ENCODE results near the gene SOX5. TPM values are rescaled to one million over a fixed set of nuclear protein-coding genes. Genes with fewer than 3 reads are reported as not detected.

SOX5 gene
- total and polyA plus RNA-seq, 2 donors (not counting 1 experiment from before 2014, with no cell fraction given): 3.9 to 17.2 TPM

DNA sequence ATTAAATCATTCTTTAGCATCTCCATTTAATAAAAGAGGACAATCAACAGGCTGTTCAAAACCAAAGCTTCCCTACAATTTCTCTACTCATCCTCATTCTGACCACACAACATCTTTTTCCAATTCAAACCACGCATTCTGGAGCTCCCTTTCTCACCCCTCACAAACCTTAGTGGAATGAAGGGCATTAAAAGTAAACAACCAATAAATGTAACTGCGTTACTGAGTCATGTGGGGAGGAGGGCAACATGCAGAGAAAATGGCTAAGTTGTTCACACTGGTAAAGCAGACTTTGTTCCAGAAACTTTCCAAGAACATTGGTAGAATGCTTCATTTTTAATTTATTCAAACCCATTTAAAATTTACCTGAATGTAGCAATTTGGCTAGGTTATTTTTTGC, 19.6 kb downstream of the SOX5 start:
- H2AFZ ChIP-seq (ENCODE audit: insufficient read depth, low read depth, low read length, poor library complexity, severe bottlenecking): no peak overlapping the region
- no peaks in the 10 kb centered on the region for H3K27me3 ChIP-seq (replicated peaks in 1 of 4; ENCODE audit: control extremely low read depth in 1 of 4, control insufficient read depth in 3 of 4, insufficient read depth in 4 of 4, low read length in 3 of 4)
- H3K4me3 ChIP-seq (ENCODE audit: control extremely low read depth in 1 of 5, extremely low read depth in 1 of 5, insufficient read depth in 1 of 5, low read depth in 2 of 5, low read length in 4 of 5): no peak overlapping the region
- no peaks in the 10 kb centered on the region for H3K9me3 ChIP-seq (ENCODE audit: control extremely low read depth in 1 of 3, control insufficient read depth in 2 of 3, insufficient read depth in 1 of 3, low read length in 2 of 3)
- H3K4me3 Mint-ChIP-seq: no peak overlapping the region
- intact Hi-C loops (cut with micrococcal nuclease): no loop called here
- DNase-seq (no peak), ATAC-seq (ENCODE audit: low read depth) (no peak)
- ChIA-PET CTCF (no interaction called here), POLR2A (no interaction called here)
- no peak overlapping the region for H3K9ac ChIP-seq (ENCODE audit: low read length)
- H4K20me1 ChIP-seq (ENCODE audit: control insufficient read depth, insufficient read depth, low read length, poor library complexity, severe bottlenecking): no peaks in the 10 kb centered on the region
- TF ChIP-seq EZH2 (IDR thresholded peaks at IDR 0.05; ENCODE audit: borderline replicate concordance, insufficient read depth, low read depth, low read length, poor library complexity, severe bottlenecking) (no peak), CTCF (IDR thresholded peaks at IDR 0.05) (no peak)
- H3K27ac Mint-ChIP-seq: no peak overlapping the region
- H3K36me3 ChIP-seq (replicated peaks in 1 of 2; ENCODE audit: control extremely low read depth in 1 of 2, control insufficient read depth in 1 of 2, extremely low read depth in 1 of 2, insufficient read depth in 2 of 2, low read length in 1 of 2): no peaks in the 10 kb centered on the region
- no peak overlapping the region for H3K27ac ChIP-seq (ENCODE audit: low read length in 2 of 2)
- H3K27me3 Mint-ChIP-seq: no peaks in the 10 kb centered on the region
- H3K4me1 ChIP-seq (ENCODE audit: control insufficient read depth in 2 of 2, insufficient read depth in 2 of 2, low read length in 2 of 2): no peaks in the 10 kb centered on the region
- no peaks in the 10 kb centered on the region for H3K79me2 ChIP-seq (ENCODE audit: control insufficient read depth, insufficient read depth, low read length)
- WGBS (ENCODE audit: insufficient coverage): no CpG with 5 or more reads among the region's 2 CpGs
- H3K4me1 Mint-ChIP-seq: no peaks in the 10 kb centered on the region
- no peaks in the 10 kb centered on the region for H3K9me3 Mint-ChIP-seq (ENCODE audit: insufficient read depth)
- no peak overlapping the region for H3K4me2 ChIP-seq (replicated peaks; ENCODE audit: low read depth, low read length, poor library complexity, severe bottlenecking)

DNA sequence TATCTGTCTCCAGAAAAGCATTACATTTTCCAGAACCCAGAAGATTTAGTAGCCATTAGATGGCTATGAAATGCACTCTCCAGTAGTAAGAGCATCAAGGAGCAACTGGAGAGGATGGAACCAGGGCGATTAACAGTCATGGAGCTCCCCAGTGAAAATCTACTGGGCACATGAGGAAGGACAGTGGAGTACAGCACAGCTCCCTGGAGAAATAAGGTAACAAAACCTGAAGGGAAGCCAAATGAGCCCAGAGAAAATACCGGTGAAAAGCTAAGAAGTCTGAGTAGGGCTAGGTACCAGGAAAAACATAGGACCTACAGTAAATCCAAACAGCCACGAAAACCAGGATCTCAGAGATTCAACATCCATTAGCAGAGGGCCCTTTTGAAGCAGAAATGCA, 21.6 kb downstream of the SOX5 start:
- H3K27ac ChIP-seq (ENCODE audit: low read length in 2 of 2): no peak overlapping the region
- H3K4me3 ChIP-seq (ENCODE audit: control extremely low read depth in 1 of 5, extremely low read depth in 1 of 5, insufficient read depth in 1 of 5, low read depth in 2 of 5, low read length in 4 of 5): no peak overlapping the region
- POLR2A ChIA-PET: no interaction called here
- H3K9ac ChIP-seq (ENCODE audit: low read length): no peak overlapping the region
- no peaks in the 10 kb centered on the region for H4K20me1 ChIP-seq (ENCODE audit: control insufficient read depth, insufficient read depth, low read length, poor library complexity, severe bottlenecking)
- H3K4me3 Mint-ChIP-seq: no peak overlapping the region
- H3K27me3 Mint-ChIP-seq: no peaks in the 10 kb centered on the region
- intact Hi-C loops (cut with micrococcal nuclease): no loop called here
- H3K4me1 ChIP-seq (ENCODE audit: control insufficient read depth in 2 of 2, insufficient read depth in 2 of 2, low read length in 2 of 2): no peaks in the 10 kb centered on the region
- no peaks in the 10 kb centered on the region for H3K4me1 Mint-ChIP-seq
- ATAC-seq (ENCODE audit: low read depth) (no peak), DNase-seq (no peak)
- no peak overlapping the region for H3K4me2 ChIP-seq (replicated peaks; ENCODE audit: low read depth, low read length, poor library complexity, severe bottlenecking)
- no peak overlapping the region for H3K27ac Mint-ChIP-seq
- H3K79me2 ChIP-seq (ENCODE audit: control insufficient read depth, insufficient read depth, low read length): no peaks in the 10 kb centered on the region
- H3K9me3 Mint-ChIP-seq (ENCODE audit: insufficient read depth): no peaks in the 10 kb centered on the region
- H3K36me3 ChIP-seq (replicated peaks in 1 of 2; ENCODE audit: control extremely low read depth in 1 of 2, control insufficient read depth in 1 of 2, extremely low read depth in 1 of 2, insufficient read depth in 2 of 2, low read length in 1 of 2): no peaks in the 10 kb centered on the region
- TF ChIP-seq CTCF (IDR thresholded peaks at IDR 0.05) (no peak), EZH2 (IDR thresholded peaks at IDR 0.05; ENCODE audit: borderline replicate concordance, insufficient read depth, low read depth, low read length, poor library complexity, severe bottlenecking) (no peak)
- H2AFZ ChIP-seq (ENCODE audit: insufficient read depth, low read depth, low read length, poor library complexity, severe bottlenecking): no peak overlapping the region
- CTCF ChIA-PET: no interaction called here
- WGBS (ENCODE audit: insufficient coverage): 92% methylated on average over 2 of the region's 3 CpGs
- H3K9me3 ChIP-seq (ENCODE audit: control extremely low read depth in 1 of 3, control insufficient read depth in 2 of 3, insufficient read depth in 1 of 3, low read length in 2 of 3): no peaks in the 10 kb centered on the region
- H3K27me3 ChIP-seq (replicated peaks in 1 of 4; ENCODE audit: control extremely low read depth in 1 of 4, control insufficient read depth in 3 of 4, insufficient read depth in 4 of 4, low read length in 3 of 4): no peaks in the 10 kb centered on the region

All from B cell (primary cell).